A673 (cell line): ENCODE data around the gene KCTD2. TPM values are rescaled to one million over a fixed set of nuclear protein-coding genes. Genes with fewer than 3 reads are reported as not detected.

Experiments
- BruUV-seq: library from RNA; stranded (reverse); fragments of 400-500 nt; replicated peaks from 2 replicates; lab custom pipeline; 2021; lab: Mats Ljungman, UMichigan
- CTCF ChIA-PET: fragments of 300-600 bp; sonication (Branson Sonifier 250); formaldehyde crosslinking; loops from one replicate; lab custom pipeline; 2022; ENCODE audit warnings: antibody characterized with exemption; lab: Charles Lee
- POLR2A ChIA-PET: fragments of 300-600 bp; sonication (Branson Sonifier 250); formaldehyde crosslinking; loops from one replicate; lab custom pipeline; 2022; ENCODE audit warnings: antibody characterized with exemption; ENCODE audit not compliant: low non-redundant PET; lab: Charles Lee
- DNase-seq: peaks from one replicate; pipeline ENCODE4 v3.0.0-alpha.2; 2015; ENCODE audit warnings: low spot score
- H3K27ac ChIP-seq: fragments of 200-600 bp; sonication (generic); 2 replicates; pipeline ENCODE4 v1.5.1; 2016; ENCODE audit warnings: mixed run types, low read depth, mild to moderate bottlenecking, mixed read lengths, antibody characterized with exemption, low read length; ENCODE audit not compliant: poor library complexity, severe bottlenecking
- H3K27me3 ChIP-seq: fragments of 200-600 bp; sonication (generic); replicated peaks from 2 replicates; pipeline ENCODE4 v1.6.1; 2017; ENCODE audit warnings: mixed run types, low read depth, mild to moderate bottlenecking, mixed read lengths, antibody characterized with exemption, low read length; ENCODE audit not compliant: insufficient read depth, poor library complexity
- H3K36me3 ChIP-seq: fragments of 200-600 bp; sonication (generic); 2 replicates; pipeline ENCODE4 v1.6.1; 2016; ENCODE audit warnings: mixed run types, mild to moderate bottlenecking, mixed read lengths, antibody characterized with exemption, low read length; ENCODE audit not compliant: insufficient read depth, poor library complexity, severe bottlenecking
- H3K4me1 ChIP-seq: fragments of 200-600 bp; sonication (generic); 2 replicates; pipeline ENCODE4 v1.6.1; 2017; ENCODE audit warnings: mixed run types, mild to moderate bottlenecking, mixed read lengths, antibody characterized with exemption, low read length; ENCODE audit not compliant: insufficient read depth, poor library complexity, severe bottlenecking
- H3K4me3 ChIP-seq: fragments of 200-600 bp; sonication (generic); 2 replicates; pipeline ENCODE4 v1.5.1; 2016; ENCODE audit warnings: low read depth, mixed run types, mild to moderate bottlenecking, mixed read lengths, low read length; ENCODE audit not compliant: poor library complexity, severe bottlenecking
- H3K9me3 ChIP-seq: fragments of 200-600 bp; sonication (generic); 2 replicates; pipeline ENCODE4 v1.6.1; 2016; ENCODE audit warnings: mixed run types, low read depth, mild to moderate bottlenecking, mixed read lengths, antibody characterized with exemption, low read length; ENCODE audit not compliant: poor library complexity, severe bottlenecking
- EZH2 ChIP-seq: fragments of 200-600 bp; sonication (generic); IDR thresholded peaks from 2 replicates; pipeline ENCODE4 v1.6.1; 2017; ENCODE audit warnings: borderline replicate concordance, low read depth, mild to moderate bottlenecking, mixed read lengths, antibody characterized with exemption, low read length; ENCODE audit not compliant: poor library complexity, severe bottlenecking
- intact Hi-C: fragments of 100-400 bp; cut with micrococcal nuclease; formaldehyde crosslinking; loops from one replicate; pipeline ENCODE4 v1.10.0; 2022; ENCODE audit not compliant: unreplicated experiment
- total RNA-seq: library from RNA; stranded (reverse); gene quantifications from 2 replicates; pipeline ENCODE4 v1.2.3, GENCODE V29; 2021
- TF ChIP-seq, protein P1 (sequence below): fragments of 300-800, 200-600 bp; sonication (generic); conservative IDR thresholded peaks from 2 replicates; pipeline ENCODE4 v1.5.1; 2017; ENCODE audit warnings: low read depth, mild to moderate bottlenecking, antibody characterized with exemption, low read length, moderate library complexity, mixed read lengths

Gene KCTD2
- total RNA-seq, 1 experiment from 2014 or later = 25.6 TPM

DNA sequence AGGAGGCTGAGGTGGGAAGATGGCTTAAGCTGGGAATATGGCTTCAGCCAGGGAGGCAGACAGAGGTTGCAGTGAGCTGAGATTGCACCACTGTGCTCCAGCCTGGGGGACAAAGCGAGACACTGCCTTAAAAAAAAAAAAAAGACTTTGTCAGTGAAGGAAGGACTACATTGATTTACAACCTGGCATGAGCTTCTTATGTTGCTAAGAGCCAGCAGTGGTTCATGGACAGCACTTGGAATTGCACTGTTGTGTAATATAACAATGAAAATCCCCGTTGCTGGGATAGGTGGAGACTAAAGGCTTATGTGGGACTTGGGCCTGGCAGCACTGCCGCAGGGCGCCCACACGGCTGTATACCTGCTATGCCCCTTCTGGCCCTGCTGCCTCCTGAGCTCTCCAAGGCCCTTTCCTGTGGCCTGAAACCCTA is 26.6 kb downstream of the KCTD2 start:
- Histone ChIP-seq H3K36me3 (no peaks in the 10 kb centered on the region), H3K9me3 (no peaks in the 10 kb centered on the region), H3K27me3 (no peaks in the 10 kb centered on the region), H3K4me1 (peaks cover 6% of the 10 kb centered on the region), H3K4me3 (no peak overlapping the region), H3K27ac (no peak overlapping the region)
- no peak for DNase-seq
- no TSS peak for BruUV-seq
- TF ChIP-seq EZH2 = no peak
- TF ChIP-seq, protein P1, sequence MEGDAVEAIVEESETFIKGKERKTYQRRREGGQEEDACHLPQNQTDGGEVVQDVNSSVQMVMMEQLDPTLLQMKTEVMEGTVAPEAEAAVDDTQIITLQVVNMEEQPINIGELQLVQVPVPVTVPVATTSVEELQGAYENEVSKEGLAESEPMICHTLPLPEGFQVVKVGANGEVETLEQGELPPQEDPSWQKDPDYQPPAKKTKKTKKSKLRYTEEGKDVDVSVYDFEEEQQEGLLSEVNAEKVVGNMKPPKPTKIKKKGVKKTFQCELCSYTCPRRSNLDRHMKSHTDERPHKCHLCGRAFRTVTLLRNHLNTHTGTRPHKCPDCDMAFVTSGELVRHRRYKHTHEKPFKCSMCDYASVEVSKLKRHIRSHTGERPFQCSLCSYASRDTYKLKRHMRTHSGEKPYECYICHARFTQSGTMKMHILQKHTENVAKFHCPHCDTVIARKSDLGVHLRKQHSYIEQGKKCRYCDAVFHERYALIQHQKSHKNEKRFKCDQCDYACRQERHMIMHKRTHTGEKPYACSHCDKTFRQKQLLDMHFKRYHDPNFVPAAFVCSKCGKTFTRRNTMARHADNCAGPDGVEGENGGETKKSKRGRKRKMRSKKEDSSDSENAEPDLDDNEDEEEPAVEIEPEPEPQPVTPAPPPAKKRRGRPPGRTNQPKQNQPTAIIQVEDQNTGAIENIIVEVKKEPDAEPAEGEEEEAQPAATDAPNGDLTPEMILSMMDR = no peak
- CTCF ChIA-PET = interaction anchor here (0.8 kb wide), 1 partner anchor 19 kb away, joined by 5 read pairs; no protein-coding TSS in a partner anchor
- POLR2A ChIA-PET = interaction anchor here (0.6 kb wide), 1 partner anchor 332 kb away, joined by 7 read pairs; no protein-coding TSS in a partner anchor
- intact Hi-C loops = no loop called here

DNA sequence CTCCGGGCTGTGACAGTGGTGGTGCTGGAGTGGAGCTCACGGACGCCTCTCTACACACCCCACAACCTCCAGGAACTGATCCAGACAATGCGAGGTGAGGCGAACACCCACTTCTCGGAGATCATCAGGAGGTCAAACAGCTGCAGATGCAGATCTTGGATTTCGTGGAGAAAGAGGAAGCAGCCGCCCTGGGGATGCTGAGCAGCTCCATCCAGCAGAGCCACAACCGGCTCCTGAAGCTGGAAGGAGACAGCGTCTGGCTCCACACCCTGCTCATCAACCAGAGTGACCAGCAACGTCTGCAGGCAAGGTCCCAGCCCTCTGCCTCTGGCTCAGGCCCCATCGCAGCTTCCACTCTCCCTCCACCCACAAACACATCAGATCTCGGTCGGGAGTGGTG is 27.5 kb downstream of the KCTD2 start:
- POLR2A ChIA-PET = no interaction called here
- no peak for TF ChIP-seq EZH2
- TF ChIP-seq, protein P1 = no peak

DNA sequence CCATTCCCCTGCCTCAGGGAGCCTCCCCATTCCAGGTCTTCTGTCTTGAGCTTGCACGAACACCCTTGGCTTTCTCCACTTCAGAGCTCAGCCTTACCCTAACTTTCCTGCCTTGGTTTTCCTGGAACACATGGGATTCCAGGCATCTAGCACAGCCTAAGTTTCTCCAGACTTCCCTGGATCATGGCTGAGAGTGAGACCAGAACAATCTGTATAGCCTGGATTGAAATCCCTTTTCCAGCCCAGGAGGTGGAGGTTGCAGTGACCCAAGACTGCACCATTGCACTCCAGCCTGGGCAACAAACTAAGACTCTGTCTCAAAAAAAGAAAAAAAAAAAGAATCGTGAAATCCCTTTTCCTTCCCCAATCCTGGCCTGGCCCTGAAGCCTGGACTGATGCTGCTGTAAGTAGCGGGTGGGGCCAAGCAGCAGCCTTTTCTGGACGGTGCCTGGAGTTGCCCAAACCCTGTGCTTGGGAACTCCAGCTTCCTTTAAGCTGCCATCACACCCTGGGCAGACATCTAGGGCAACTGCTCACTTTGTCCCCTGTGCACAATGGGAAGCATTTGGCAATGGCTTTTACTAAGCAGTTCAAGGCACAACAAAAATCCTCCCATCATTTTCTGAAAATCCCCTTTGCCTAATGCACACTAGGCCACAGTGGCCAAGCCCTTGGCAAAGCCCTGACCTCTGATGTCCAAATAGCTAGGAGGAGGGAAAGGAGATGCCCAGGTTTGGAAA is 28.7 kb downstream of the KCTD2 start:
- H3K4me3 ChIP-seq = no peak overlapping the region
- no peaks in the 10 kb centered on the region for H3K36me3 ChIP-seq
- no peak for TF ChIP-seq EZH2
- TF ChIP-seq, protein P1 = no peak
- POLR2A ChIA-PET = interaction anchor here (0.7 kb wide), 1 partner anchor 202 kb away, joined by 3 read pairs; no protein-coding TSS in a partner anchor
- CTCF ChIA-PET = no interaction called here
- H3K27ac ChIP-seq = no peak overlapping the region
- no peaks in the 10 kb centered on the region for H3K27me3 ChIP-seq
- BruUV-seq = no TSS peak
- peaks cover 15% of the 10 kb centered on the region for H3K4me1 ChIP-seq
- intact Hi-C loops = no loop called here
- no peak for DNase-seq
- no peaks in the 10 kb centered on the region for H3K9me3 ChIP-seq

More for the DNA sequence above, 27.5 kb downstream of the KCTD2 start:
- no TSS peak for BruUV-seq
- Histone ChIP-seq H3K27ac (no peak overlapping the region), H3K4me3 (no peak overlapping the region), H3K36me3 (no peaks in the 10 kb centered on the region), H3K4me1 (peaks cover 15% of the 10 kb centered on the region), H3K9me3 (no peaks in the 10 kb centered on the region), H3K27me3 (no peaks in the 10 kb centered on the region)
- DNase-seq = no peak
- CTCF ChIA-PET = no interaction called here
- intact Hi-C loops = no loop called here
